GM19468 (cell line): Measurements from ENCODE around the gene TBX5.

Source experiments
- ATAC-seq: cut with Tn5 transposase; IDR thresholded peaks from one replicate; pipeline ENCODE4 v1.9.1; 2021; ENCODE audit warnings: mild to moderate bottlenecking, moderate library complexity, moderate number of reproducible peaks; ENCODE audit not compliant: unreplicated experiment; ENCODE audit errors: extremely low read depth

The TBX5 gene

GRCh38 chr12:114434341-114434740, 28.4 kb upstream of the TBX5 start:
- no peak for ATAC-seq

DNA sequence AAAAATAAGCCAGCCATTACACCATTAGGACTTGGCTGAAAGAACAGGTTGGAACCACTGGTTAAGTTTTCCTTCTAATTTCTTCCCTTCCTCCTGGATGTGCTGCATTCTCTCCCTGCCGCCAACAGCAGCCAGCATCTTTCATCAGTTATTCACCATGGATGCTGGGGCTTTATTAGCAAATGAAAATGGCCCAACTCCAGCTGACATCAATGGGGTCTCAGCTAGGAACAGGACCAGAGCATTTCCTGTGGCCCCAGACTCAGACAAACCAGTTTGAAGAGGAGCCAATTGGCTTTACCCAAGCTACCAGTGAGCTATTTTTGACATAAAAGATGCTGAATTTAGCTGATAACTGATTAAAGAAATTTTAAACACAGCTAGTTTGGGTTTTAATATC, 26.0 kb upstream of the TBX5 start:
- ATAC-seq: no peak

- no peak for ATAC-seq
Measured at GRCh38 chr12:114430306-114430705, 24.4 kb upstream of the TBX5 start.

GRCh38 chr12:114425031-114425626, 19.2 kb upstream of the TBX5 start:
- ATAC-seq: no peak

- no peak for ATAC-seq
Measured at GRCh38 chr12:114420944-114421335, 15.0 kb upstream of the TBX5 start.

- ATAC-seq: no peak
Measured at GRCh38 chr12:114420182-114420943, 14.4 kb upstream of the TBX5 start.

DNA sequence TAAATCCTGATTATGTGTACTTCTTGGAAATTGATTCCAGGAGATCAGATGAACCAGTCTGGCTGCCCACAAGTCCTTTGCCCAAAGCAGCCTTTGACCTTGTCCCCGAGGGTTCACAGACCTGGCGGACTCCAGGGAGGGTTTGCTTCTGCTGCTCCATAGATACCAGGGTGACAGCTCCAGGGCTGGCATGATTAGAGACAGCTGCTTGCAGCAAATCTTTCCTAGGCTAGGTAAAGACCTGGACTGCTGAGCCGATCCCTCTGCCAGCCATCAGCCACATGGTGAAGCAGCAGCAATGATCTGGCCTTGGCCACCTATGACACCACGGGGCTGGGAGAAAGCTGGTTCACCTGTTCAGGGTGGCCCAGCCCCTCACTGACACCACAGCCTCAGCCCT, 10.1 kb upstream of the TBX5 start:
- ATAC-seq: no peak

DNA sequence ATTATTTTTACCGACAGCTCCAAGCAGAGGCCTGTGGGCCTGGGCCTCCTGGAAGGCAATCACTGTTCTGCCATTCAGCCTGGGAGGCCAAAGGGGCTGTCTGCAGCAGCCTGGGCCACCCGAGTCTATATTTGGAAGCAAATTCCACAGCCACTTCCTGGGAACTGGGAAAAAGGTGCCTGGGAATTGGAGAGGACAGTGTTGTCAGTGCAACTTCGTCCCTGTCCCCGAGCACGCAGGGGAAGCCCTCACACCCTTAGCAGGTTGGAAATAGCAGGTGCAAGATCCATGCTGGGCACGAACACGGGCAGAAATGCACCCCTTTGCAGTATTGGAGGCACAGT, 9.6 kb upstream of the TBX5 start:
- no peak for ATAC-seq

- ATAC-seq: no peak
Measured at GRCh38 chr12:114414866-114415524, 9.1 kb upstream of the TBX5 start.

DNA sequence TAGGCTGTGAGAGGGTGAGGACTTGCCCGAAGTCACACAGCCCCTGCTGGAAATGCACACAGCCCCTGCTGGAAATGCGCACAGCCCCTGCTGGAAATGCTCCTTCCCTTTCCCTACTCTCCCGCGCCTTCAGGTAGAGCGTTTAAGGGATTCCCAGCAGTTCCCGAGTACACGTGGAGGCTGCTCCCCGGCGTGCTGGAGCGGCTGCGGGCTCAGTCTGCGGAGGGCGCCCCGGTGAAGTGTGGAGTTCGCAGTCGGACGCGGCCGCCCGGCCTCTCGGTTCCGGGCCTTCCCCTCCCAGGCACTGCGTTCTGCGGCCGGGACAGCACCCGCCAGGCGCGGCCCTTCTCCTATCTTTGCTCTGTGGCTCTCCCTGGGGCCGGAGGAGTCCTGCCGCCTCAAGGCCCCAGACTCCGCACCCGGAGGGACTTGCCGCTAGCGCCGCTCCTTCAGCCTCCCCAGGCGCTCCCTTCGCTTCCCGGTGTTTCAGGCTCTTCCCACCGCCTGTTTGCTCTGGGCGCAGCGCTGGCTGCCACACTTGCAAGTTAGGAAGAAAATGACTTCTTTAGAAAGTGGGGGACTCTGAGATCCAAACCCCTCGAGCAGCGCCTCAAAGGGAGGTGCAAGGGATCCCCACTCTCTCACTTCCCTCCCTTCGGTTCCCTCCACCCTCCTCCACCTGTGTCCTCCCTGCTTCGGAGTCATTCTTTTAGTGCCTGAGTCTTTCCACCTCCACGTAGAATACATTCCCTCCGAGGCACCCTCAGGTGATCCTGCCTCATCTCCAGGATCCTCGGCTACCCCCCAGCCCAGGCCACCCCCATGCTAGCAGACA, 8.3 kb upstream of the TBX5 start:
- no peak for ATAC-seq

DNA sequence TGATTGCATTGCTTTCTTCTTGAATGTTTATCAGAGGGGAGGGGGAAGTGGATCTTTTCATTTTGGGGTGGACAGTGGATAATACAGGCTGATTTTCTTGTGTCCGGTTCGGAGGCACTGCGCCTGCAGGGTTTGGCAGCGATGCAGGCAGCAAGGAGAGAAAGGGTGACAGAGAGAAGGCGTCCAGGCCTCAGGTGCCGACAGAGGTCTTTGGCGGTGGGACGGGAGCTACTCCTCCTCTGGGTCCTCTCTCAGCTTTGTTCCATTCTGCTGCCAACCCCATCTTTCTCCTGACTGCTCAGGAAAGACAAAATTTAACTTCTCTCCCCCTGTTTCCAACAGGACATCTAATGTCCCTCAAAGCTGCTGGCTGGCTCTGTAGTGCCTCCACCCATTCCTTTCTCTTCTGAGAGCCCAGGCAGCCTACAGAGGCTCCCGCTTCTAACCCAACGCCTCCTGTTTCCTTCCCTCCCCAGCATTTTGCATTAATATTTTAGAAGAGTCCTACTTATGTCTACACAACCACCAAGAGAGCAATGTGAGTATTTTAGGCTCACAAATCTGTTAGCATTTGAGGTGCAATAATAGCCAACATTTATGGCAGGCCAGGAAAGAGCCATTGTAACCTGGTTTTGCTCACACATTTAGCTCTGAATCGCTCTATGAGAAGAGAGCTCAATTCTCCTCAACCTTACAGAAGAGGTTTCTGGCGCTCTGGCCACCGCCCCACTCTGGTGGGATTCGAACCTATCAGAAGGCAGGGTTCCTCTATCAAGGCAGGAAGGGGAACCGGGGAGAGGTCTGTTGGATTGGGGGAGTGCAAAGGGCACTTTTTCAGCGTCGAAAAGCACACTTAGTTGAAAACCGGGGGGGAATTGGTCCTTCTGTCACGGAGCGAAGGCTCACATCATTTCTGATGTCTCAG, 7.1 kb upstream of the TBX5 start:
- no peak for ATAC-seq

GRCh38 chr12:114412307-114412706, 6.4 kb upstream of the TBX5 start:
- ATAC-seq: no peak

- no peak for ATAC-seq
Measured at GRCh38 chr12:114411071-114411837, 5.3 kb upstream of the TBX5 start.

GRCh38 chr12:114409852-114410600, 4.1 kb upstream of the TBX5 start:
- ATAC-seq: no peak

GRCh38 chr12:114408886-114409851, 3.2 kb upstream of the TBX5 start:
- no peak for ATAC-seq

DNA sequence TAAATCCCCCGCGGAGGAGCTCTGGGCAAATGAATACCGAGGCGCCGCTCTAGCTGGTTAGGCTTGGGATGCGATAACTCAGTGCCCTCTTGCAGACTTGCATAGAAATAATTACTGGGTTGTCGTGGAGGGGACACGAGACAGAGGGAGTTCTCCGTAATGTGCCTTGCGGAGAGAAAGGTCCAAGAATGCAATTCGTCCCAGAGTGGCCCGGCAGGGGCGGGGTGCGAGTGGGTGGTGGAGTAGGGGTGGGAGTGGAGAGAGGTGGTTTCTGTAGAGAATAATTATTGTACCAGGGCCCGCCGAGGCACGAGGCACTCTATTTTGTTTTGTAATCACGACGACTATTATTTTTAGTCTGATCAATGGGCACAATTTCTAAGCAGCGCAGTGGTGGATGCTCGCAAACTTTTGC, 2.5 kb upstream of the TBX5 start:
- no peak for ATAC-seq

DNA sequence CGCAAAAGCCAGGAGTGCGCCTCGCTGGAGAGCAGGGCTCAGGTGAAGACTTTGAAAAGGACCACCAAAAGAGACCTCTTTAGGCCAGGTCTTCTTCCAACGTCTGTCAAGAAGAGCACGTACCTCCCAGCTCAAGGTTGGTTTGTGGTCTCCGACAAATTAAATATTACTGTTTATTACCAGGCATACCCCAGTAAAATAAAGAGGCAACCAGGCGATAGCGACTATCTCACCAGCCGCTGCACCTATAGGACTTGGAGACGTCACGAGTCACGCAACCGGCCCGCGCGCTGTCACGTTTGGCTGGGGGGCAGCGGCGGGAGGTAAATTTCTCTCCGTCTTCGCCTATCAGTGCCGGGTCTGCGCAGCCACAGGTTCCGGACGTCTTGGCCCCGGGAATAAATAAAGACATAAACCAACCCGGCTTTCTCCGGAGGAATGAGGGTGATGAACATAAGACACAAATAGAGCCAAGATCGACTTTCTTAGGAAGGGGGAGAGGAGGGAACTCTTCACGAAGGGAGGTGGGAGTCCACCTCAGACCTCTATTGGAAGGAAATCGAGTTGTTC, 2.0 kb upstream of the TBX5 start:
- no peak for ATAC-seq
